ENCODE measurements around the gene DCDC2C. TPM values are rescaled to one million over a fixed set of nuclear protein-coding genes. Genes with fewer than 3 reads are reported as not detected.

DCDC2C gene
- total RNA-seq, 4 donors from 2014 or later: 0.40 to 1.5 (median 0.68) TPM

GRCh38 chr2:3667151-3667631 is 36.2 kb upstream of the DCDC2C start:
- no peak overlapping the region for H3K4me3 ChIP-seq (replicated peaks in 1 of 3)

GRCh38 chr2:3669656-3670055 is 33.7 kb upstream of the DCDC2C start:
- no peak overlapping the region for H3K27ac ChIP-seq
- H3K9me3 ChIP-seq: no peaks in the 10 kb centered on the region
- H3K4me1 ChIP-seq: no peaks in the 10 kb centered on the region
- TF ChIP-seq CTCF (IDR thresholded peaks at IDR 0.05): no peak
- TF ChIP-seq POLR2A (IDR thresholded peaks at IDR 0.05): no peak
- WGBS, 2 donors: 82 to 92% methylated on average over 8 of the region's 8 CpGs
- intact Hi-C loops (cut with DNase I): no loop called here
- H3K27me3 ChIP-seq: no peaks in the 10 kb centered on the region
- H3K36me3 ChIP-seq: no peaks in the 10 kb centered on the region
- H3K4me3 ChIP-seq (replicated peaks in 1 of 3): no peak overlapping the region
- DNase-seq: no peak

More at GRCh38 chr2:3667151-3667631, 36.2 kb upstream of the DCDC2C start:
- H3K36me3 ChIP-seq: no peaks in the 10 kb centered on the region
- DNase-seq: peak; percentile 32 to 61
- H3K9me3 ChIP-seq: no peaks in the 10 kb centered on the region
- H3K4me1 ChIP-seq: no peaks in the 10 kb centered on the region
- 26 to 38% methylated on average over 18 to 23 of the region's 23 CpGs for WGBS, 2 donors
- intact Hi-C loops (cut with DNase I): no loop called here
- H3K27ac ChIP-seq: no peak overlapping the region
- TF ChIP-seq POLR2A (IDR thresholded peaks at IDR 0.05): no peak
- TF ChIP-seq CTCF (IDR thresholded peaks at IDR 0.05): no peak
- no peaks in the 10 kb centered on the region for H3K27me3 ChIP-seq

GRCh38 chr2:3670376-3670775 is 33.0 kb upstream of the DCDC2C start:
- DNase-seq: no peak
- H3K36me3 ChIP-seq: no peaks in the 10 kb centered on the region
- intact Hi-C loops (cut with DNase I): no loop called here
- no peak overlapping the region for H3K27ac ChIP-seq
- WGBS, 2 donors: 90% methylated on average over 15 of the region's 15 CpGs
- H3K4me1 ChIP-seq: no peaks in the 10 kb centered on the region
- TF ChIP-seq CTCF (IDR thresholded peaks at IDR 0.05): no peak
- H3K27me3 ChIP-seq: no peaks in the 10 kb centered on the region
- no peaks in the 10 kb centered on the region for H3K9me3 ChIP-seq
- no peak overlapping the region for H3K4me3 ChIP-seq (replicated peaks in 1 of 3)

- TF ChIP-seq POLR2A (IDR thresholded peaks at IDR 0.05): no peak
- TF ChIP-seq CTCF (IDR thresholded peaks at IDR 0.05): no peak
- WGBS, 2 donors: 73 to 76% methylated on average over 11 of the region's 11 CpGs
- Histone ChIP-seq H3K27ac (no peak overlapping the region), H3K36me3 (no peaks in the 10 kb centered on the region), H3K9me3 (no peaks in the 10 kb centered on the region), H3K4me1 (no peaks in the 10 kb centered on the region), H3K4me3 (replicated peaks in 1 of 3) (no peak overlapping the region), H3K27me3 (no peaks in the 10 kb centered on the region)
- intact Hi-C loops (cut with DNase I): no loop called here
- DNase-seq: no peak
Measured at GRCh38 chr2:3670941-3671340, 32.4 kb upstream of the DCDC2C start.

- no peaks in the 10 kb centered on the region for H3K36me3 ChIP-seq
- H3K27me3 ChIP-seq: no peaks in the 10 kb centered on the region
- DNase-seq: no peak
- intact Hi-C loops (cut with DNase I): no loop called here
- H3K4me3 ChIP-seq (replicated peaks in 1 of 3): no peak overlapping the region
- no peaks in the 10 kb centered on the region for H3K9me3 ChIP-seq
- TF ChIP-seq CTCF (IDR thresholded peaks at IDR 0.05) (no peak), POLR2A (IDR thresholded peaks at IDR 0.05) (no peak)
- H3K27ac ChIP-seq: no peak overlapping the region
- WGBS, 2 donors: 70 to 78% methylated on average over 5 to 9 of the region's 9 CpGs
- no peaks in the 10 kb centered on the region for H3K4me1 ChIP-seq
Measured at GRCh38 chr2:3672861-3673678, 30.3 kb upstream of the DCDC2C start.

All from thyroid gland (tissue), 4 donors.